Stimulated activated naive CD8-positive, alpha-beta T cell treated with anti-CD3 and anti-CD28 coated beads, Interleukin-15, Interleukin-2, amounts not matched to agents 100 U/mL and 50 U/mL, for 24 hours (primary cell): ENCODE measurements around the gene IQCN.

ENCODE experiments used
- ATAC-seq: fragments of 150-1000 bp; cut with Tn5 transposase; one replicate; pipeline ENCODE4 v1.10.0; 2021
- DNase-seq: peaks from one replicate; pipeline ENCODE4 v3.0.0; 2021

IQCN gene

GRCh38 chr19:18264971-18265540 is 9.2 kb downstream of the IQCN start:
- DNase-seq (no peak), ATAC-seq (no peak)

- DNase-seq (no peak), ATAC-seq (no peak)
Observed at GRCh38 chr19:18264137-18264854, 10.0 kb downstream of the IQCN start.

- ATAC-seq (no peak), DNase-seq (no peak)
Observed at GRCh38 chr19:18263324-18264136, 10.7 kb downstream of the IQCN start.

GRCh38 chr19:18262917-18263316 is 11.3 kb downstream of the IQCN start:
- ATAC-seq (no peak), DNase-seq (no peak)

- ATAC-seq (no peak), DNase-seq (no peak)
Observed at GRCh38 chr19:18262144-18262543, 12.1 kb downstream of the IQCN start.

- ATAC-seq (no peak), DNase-seq (no peak)
Observed at GRCh38 chr19:18261474-18261873, 12.8 kb downstream of the IQCN start.

- ATAC-seq (no peak), DNase-seq (no peak)
Observed at GRCh38 chr19:18259893-18260292, 14.4 kb downstream of the IQCN start.

GRCh38 chr19:18257503-18258470 is 16.5 kb downstream of the IQCN start:
- DNase-seq, result no peak
- ATAC-seq, result no peak

- ATAC-seq (no peak), DNase-seq (no peak)
Observed at GRCh38 chr19:18254546-18255503, 19.4 kb downstream of the IQCN start.

GRCh38 chr19:18253716-18254115 is 20.5 kb downstream of the IQCN start:
- DNase-seq (no peak), ATAC-seq (no peak)

- no peak for DNase-seq
- no peak for ATAC-seq
Observed at GRCh38 chr19:18253130-18253529, 21.1 kb downstream of the IQCN start.

GRCh38 chr19:18252370-18252717 is 21.9 kb downstream of the IQCN start:
- ATAC-seq (no peak), DNase-seq (no peak)

- DNase-seq (peak; percentile 85), ATAC-seq (peak; percentile 63)
Observed at GRCh38 chr19:18251587-18252369, 22.5 kb downstream of the IQCN start.

GRCh38 chr19:18249834-18250233 is 24.4 kb downstream of the IQCN start:
- ATAC-seq (no peak), DNase-seq (no peak)

- ATAC-seq, result no peak
- DNase-seq, result no peak
Observed at GRCh38 chr19:18245297-18245696, 29.0 kb downstream of the IQCN start.

- ATAC-seq, result no peak
- DNase-seq, result no peak
Observed at GRCh38 chr19:18239303-18239702, 34.9 kb downstream of the IQCN start.

GRCh38 chr19:18234194-18234593 is 40.1 kb downstream of the IQCN start:
- no peak for ATAC-seq
- DNase-seq, result no peak

- ATAC-seq (no peak), DNase-seq (peak; percentile 67)
Observed at GRCh38 chr19:18233224-18233825, 40.9 kb downstream of the IQCN start.

GRCh38 chr19:18232540-18233223 is 41.6 kb downstream of the IQCN start:
- no peak for ATAC-seq
- no peak for DNase-seq
